Stimulated activated CD8-positive, alpha-beta memory T cell treated with anti-CD3 and anti-CD28 coated beads, Interleukin-7, amount 100 ng/mL, for 4 hours (primary cell): ENCODE measurements around the gene HTR7.

Experiments used
- DNase-seq, 2 donors: peaks; one replicate each; pipeline ENCODE4 v3.0.0-alpha.2; 2020; ENCODE audit warnings: low read depth in 2 of 2

Gene HTR7

DNA sequence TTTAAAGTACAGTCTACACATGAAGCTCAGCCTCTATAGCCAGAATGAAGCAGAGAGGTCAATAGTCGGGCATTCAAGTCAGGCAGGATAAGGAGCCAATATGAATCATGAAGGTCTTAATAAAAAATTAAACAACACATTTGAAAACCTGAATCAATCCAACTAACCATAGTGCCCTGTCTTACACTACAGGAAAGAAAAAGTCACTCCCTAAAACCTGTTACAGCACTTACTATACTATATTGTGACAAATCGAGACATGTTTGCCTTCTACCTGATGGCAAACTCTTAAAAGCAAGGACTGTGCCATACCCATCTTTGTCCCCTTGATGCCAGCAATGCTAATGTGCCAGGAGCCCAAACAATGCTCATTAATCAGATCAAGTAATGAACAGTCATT lies 117.6 kb downstream of the HTR7 start:
- no peak for DNase-seq

DNA sequence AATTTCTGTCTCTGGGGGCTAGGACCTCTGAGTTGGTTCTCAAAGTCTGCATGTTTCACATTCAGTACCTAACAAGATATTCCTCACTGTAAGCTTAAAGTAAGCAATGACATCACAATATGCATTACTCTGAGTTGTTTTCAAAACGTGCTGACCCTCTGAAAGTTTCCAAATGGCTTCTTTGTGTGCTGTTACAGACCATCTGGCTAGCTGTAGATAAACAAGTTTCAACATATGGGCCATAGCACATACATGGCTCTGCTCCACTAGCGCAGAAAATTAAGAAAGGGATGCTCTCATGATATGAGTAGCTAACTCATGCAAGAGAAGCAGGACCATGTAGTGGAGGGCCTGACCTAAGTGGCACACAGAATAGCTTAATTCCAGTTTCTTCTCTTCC lies 119.0 kb downstream of the HTR7 start:
- DNase-seq, result no peak

DNA sequence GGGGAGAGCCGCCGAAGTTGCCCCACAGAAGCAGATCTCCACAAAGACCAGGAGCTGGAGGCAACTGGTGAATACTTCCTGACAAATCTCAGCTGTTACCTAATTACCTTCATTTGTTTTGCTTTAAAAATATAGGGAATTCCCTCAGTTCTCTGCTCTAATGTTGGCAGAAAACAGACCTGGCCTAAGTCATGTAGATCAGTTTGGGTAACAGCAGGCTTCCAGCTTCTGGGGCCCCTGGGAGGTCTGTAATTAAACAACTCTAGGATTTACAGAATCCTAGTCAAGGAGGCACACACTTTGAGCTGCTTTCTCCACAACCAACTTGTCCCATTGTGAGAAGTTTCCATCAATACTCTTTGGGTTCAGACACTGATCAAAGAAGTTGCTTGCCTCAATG lies 123.4 kb downstream of the HTR7 start:
- no peak for DNase-seq

DNA sequence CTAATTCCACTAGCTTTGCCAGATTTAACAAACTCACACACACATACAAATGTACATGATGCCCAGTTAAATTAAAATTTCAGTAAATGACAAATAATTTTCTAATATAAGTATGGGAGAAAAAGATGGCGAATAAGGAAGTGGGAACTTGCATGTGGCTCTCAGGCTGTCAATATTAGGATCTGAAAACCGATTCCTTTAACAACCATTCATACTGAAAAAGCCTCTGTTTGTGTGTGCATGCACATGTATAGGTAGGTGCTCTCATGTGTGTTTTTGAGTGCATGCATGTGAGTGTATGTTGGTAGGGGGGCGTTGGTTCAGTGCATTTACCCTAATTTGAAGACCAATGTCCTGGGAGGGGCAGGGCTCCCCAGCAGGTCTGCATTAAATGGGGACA lies 125.3 kb downstream of the HTR7 start:
- no peak for DNase-seq

DNA sequence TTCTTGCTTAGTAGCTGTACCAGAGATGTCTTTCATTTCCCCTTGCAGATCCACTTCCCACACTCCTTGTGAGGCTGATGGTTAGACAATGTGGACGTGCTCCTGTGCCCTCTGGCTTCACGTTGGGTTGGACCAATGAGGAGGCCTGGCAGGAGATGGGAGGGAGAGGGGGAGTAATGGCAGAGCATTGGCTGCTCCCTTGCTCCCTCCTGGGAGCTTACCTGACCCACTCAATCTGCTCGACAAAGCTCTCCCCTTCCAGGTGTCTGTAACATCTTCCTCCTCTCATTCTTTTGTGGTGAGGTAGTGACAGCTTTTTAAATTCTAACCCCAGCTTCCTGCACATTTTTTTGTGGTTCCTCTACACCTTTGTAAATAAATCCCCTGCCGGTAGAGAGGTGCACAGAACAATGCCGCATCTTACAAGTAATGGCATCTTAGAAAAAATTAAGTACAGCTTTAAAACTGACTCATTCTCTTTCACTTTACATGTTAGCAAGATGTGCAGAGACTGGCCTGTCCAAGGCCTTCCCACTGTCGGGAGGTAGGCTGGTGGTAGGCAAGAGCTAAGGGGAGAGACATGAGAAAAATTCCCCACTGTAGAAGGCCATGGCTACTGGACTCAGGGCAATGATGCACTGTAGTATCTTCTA lies 134.3 kb downstream of the HTR7 start:
- no peak for DNase-seq

DNA sequence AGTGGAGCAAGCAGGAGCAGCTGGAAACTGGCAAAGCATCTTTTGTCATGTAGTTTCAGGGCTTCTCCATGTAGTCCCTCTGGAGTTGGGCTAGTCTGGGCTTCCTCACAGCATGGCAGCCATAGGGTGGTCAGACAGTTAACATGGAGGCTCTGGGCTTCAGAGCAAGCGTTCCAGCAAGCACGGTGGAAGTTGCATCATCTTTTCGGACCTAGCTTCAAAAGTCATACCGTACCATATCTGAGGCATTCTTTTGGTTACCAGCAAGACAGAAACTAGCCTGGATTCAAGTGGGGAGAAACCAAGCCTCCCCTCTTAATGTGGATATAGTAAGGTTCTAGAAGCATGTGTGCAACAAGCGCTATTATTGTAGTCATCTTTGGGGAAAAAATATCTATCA lies 135.0 kb downstream of the HTR7 start:
- DNase-seq, result no peak

DNA sequence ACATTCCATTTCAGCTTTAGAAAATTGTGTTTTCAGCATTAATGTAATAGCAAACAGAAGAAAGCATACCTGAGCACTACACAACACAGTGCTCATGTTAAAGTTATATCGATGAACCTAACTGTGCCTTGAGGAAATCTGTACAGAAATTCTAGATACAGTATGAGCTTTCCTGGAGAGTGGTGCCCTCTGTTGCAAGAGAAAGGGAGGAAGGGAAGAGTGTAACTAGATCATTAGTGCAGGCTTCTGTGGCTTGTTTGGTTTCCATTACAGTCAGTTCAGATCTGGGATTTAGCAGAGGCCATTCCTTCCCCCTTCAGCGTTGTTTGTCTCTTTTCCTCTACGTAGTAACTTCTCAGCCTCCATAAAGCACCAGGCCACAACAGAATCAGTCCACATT lies 139.7 kb downstream of the HTR7 start:
- DNase-seq, result no peak

DNA sequence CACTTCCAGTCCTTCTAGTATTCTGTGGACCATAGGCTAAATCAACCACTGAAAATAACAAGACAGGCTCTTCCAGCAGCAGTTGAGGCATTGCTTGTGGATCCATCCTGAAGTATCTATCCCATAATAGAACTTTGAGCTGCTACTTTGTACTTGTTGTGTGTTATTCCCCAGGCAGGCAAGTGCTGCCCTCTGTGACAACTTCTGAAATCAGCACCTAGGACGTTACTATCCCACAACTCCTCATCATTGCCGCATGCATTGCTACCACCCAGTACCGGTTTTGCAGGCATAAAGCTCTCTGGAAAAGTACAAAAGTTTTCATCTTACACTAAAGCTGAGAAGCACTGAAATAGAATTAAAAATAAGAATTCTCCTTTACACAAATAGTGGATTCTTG lies 145.3 kb downstream of the HTR7 start:
- DNase-seq, result no peak

DNA sequence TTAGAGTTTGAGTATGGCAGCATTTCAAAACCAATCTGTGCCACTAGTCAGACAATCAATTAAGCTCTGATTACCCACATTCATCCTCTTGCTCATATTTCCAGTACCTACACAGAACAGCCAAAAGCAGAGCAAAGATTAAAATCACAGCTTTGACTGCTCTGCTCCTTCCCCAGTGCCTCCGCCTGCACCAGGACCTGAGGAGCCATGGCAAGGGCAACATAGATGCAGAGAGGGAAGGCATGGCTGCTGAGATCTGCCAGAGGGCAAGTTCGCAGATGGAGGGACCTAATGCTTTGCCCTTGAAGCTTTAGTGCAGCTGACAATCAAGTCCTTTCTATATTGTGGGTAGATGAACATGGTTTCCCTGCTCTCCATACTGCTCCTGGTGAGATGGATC lies 148.1 kb downstream of the HTR7 start:
- no peak for DNase-seq

DNA sequence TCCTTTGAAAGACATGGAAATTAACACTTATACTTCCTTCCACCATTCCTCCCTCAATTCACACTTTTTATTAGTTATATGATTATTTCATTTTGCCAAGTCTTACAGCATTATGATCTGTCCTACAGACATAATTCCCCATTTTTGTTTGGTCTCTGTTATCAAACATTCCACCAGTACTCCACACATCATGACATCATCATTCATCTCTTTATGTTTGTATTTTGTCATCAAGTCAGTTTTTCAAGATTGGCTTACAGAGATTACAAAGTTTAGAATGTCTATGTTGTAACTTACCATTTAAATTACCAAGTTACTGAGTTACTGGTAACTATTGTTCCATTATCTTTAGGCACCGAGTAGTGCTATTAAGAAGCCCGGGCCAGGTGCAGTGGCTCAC lies 150.2 kb downstream of the HTR7 start:
- no peak for DNase-seq

DNA sequence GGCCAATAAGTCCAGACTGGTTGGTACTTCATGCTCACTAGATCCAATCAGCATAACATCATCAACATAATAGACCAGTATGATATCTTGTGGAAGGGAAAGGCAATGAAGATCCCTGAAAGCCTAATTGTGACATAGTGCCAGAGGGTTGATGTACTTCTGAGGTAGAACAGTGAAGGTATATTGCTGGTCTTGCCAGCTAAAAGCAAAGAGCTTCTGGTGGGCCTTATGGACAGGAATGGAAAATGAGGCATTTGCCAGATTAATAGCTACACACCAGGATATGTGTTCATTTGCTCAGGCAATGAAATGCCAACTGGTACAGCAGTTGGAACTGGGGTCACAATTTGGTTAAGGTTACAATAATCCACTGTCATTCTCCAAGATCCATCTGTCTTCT lies 156.4 kb downstream of the HTR7 start:
- DNase-seq, result no peak

DNA sequence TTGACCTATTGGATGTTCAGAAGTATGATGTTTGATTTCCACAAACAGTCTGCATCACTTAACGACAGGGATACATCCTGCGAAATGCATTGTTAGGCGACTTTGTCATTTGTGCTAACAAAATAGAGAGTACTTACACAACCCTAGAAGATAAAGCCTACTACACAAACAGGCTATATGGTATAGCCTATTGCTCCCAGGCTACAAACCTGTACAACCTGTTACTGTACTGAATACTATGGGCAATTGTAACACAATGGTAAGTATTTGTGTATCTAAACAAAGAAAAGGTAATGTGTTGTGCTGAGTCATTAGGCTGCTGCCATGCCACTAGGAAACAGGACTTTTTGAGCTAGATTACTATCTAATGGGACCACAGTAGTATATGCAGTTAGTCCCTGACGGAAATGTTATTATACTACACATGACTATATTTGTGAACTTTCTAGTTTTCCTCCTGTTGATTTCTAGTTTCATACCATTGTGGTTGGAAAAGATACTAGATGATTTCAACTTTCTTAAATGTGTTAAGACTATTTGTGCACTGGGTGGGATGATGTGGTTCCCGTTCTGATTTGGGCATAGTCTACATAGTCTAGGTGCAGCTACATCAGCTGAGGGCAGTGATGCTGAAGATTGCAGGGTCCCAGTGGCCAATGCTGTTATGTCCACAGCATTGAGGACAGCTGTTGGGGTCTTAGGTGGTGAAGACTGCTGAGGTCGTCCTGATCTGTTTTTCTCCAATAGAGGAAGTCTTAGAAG lies 161.7 kb downstream of the HTR7 start:
- no peak for DNase-seq
